Activated CD4-positive, CD25-positive, alpha-beta regulatory T cell treated with anti-CD3 and anti-CD28 coated beads, Interleukin-2, amount 50 U/mL, for 24 hours (primary cell): Measurements from ENCODE around the gene ZNF804B.

Experiments used
- ATAC-seq, 2 donors: fragments of 150-1000 bp; cut with Tn5 transposase; one replicate each; pipeline ENCODE4 v1.10.0; 2021; ENCODE audit warnings: mild to moderate bottlenecking in 1 of 2, moderate library complexity in 1 of 2

Gene ZNF804B

GRCh38 chr7:88759230-88760135 is at the start of gene ZNF804B:
ZNF804B (plus strand) TSS chr7:88759700; CDS start chr7:88759977, 277 bp downstream.
- peak in 1 of 2 donors; percentile 25 for ATAC-seq

- ATAC-seq, result no peak
Observed at GRCh38 chr7:88735920-88736319, 23.6 kb upstream of the ZNF804B start.

DNA sequence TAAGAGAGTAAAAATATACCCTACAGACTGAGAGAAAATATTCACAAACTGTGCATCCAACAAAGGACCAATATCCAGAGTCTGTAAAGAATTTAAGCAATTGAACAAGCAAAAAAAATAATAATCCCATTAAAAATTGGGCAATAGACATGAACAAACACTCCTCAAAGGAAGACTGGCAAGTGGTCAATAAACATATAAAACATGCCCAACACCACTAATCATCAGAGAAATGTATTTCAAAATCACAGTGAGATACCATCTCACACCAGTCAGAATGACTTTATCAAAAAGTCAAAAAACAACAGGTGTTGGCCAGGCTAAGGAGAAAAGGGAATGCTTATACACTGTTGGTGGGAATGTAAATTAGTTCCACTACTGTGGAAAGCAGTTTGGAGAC is 21.9 kb upstream of the ZNF804B start:
- ATAC-seq, result no peak

DNA sequence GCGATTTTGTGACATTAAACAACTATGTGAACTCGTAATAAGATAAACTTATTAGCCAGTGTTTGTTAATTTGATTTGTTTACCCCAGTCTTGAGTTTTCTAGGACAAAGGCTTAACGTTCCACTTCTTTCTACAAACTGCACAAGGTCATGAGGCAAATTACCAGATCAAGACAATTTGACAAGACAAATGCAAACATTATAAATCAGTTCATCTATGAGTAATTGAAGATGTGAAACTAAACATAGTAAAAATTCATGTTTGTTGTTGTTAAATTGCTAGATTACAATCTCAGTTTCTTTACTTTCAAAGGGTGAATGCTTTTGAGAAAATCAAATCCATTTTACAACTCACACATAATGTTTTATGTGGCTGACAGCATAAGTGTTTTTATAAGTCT is 13.4 kb upstream of the ZNF804B start:
- ATAC-seq, result no peak

DNA sequence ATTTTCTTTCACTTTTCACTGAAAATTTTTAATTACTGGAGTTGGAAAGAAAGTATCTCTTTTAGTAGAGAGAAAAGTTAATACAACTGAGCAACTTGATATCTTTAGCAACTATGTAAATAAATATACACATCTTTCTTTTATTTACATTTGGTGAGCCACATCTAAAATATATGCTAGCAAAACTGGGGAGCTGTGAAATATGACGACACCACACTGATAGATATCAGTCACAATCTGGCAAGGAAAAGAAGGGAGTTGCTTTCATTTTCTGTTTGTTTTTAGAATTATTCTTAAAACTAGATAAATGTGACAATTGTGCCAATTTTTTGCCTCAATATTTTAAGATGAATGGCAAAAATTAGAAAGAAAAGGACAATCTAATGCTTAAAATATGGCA is 2.7 kb upstream of the ZNF804B start:
- ATAC-seq, result no peak

DNA sequence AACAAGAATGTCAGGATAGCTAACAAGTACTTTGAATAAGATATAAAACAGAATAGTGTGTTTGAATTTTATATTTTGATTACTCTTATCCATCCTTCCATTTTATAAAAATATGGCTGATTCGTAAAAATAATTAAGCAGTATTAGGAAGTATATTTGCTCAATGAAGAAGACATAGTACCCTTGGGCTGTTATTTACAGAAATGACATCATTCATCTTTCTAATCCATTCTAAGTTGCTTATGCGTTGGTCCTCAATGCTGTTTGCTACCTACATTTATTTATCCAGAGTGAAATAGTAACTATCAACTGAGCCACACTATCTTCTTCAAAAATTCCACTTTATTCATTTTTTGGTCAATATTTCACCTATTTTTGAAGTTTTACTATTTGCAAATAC is 2.1 kb upstream of the ZNF804B start:
- ATAC-seq, result no peak

GRCh38 chr7:88758381-88759229 is 895 bp upstream of the ZNF804B start:
- ATAC-seq, result no peak

GRCh38 chr7:88760136-88760515 is 626 bp downstream of the ZNF804B start:
- ATAC-seq, result no peak

GRCh38 chr7:88761779-88762178 is 2.3 kb downstream of the ZNF804B start:
- ATAC-seq, result no peak

- no peak for ATAC-seq
Observed at GRCh38 chr7:88771417-88771816, 11.9 kb downstream of the ZNF804B start.

GRCh38 chr7:88772776-88773175 is 13.3 kb downstream of the ZNF804B start:
- ATAC-seq, result no peak

GRCh38 chr7:88775838-88776237 is 16.3 kb downstream of the ZNF804B start:
- no peak for ATAC-seq

DNA sequence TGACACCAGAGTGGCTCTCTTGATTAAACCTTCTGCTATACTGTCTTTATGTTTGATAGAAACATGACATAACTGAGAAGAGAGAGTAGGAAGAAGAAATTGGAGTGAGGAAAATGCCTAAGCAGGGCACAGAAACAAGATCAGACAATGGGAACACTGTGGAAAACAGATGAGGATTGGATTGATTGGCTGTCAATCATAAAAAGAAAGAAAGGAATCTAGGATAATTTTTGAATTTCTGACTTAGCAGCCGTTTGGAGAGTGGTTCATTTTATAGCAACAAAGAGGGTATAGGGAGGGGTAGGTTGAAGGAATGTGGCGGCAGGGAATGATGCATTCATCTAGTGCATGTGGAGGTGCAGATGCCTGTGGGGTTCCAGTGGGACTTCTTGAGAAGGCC is 28.3 kb downstream of the ZNF804B start:
- no peak for ATAC-seq

DNA sequence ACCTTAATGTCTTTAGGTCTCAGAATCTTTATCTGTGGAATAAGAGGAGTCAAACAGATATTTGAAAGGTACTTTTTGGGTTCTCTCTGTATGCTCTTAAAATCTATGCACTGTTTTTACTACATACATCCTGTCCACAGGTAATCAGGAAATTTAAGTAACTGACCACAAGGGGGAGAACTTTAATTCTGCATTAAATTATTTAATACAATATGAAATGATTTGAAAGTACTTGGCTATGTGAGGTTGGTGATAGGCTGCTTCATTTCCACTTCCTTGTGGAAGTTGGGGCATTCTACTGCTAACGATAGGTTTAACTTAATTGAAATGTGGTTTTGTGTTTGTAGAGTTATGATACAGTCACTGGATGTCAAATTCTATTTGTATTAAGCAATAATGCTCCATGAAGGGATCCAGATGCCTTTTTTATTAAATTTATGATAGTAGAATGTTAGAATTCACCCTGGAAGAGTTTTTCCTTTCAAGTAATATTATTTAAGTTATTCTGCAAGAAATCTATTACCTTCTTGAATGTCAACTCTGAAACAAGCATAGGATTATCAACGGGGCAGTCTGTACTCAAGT is 30.1 kb downstream of the ZNF804B start:
- ATAC-seq, result no peak

DNA sequence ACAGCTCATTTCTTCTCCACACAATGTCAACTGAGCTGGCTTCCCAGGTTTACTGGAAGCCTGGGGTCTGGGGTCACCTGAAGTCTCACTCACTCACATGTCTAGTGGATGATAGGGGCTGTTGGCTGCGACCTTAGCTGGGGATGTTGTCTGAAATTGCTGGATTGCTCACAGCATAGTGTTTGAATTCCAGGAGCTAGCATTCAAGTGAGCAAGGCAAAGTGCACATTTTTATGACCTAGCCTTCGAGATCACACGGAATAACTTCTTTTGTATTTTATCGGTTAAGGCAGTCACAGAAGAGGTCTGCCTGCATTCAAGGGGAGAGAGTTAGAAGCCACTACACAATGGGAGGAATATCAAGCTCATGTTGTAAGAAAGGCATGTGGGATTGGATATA is 32.4 kb downstream of the ZNF804B start:
- no peak for ATAC-seq

DNA sequence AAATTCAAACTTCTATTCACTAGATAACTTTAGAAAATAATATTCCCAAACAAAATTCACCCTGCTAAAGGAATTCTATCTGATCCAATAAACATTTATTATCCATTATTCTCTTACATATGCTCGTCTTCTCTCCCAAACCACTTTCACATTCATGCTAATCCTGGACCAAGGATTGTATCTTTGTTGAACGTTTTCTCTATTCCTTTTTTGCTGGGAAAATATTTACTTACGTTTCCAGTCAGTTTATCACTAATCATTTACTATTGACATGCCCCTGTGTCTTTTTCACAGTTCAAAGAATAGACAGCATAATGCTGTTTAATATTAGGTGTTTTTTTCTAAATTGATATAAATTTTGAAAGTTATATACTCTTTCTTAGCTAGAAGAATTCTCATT is 32.9 kb downstream of the ZNF804B start:
- no peak for ATAC-seq

DNA sequence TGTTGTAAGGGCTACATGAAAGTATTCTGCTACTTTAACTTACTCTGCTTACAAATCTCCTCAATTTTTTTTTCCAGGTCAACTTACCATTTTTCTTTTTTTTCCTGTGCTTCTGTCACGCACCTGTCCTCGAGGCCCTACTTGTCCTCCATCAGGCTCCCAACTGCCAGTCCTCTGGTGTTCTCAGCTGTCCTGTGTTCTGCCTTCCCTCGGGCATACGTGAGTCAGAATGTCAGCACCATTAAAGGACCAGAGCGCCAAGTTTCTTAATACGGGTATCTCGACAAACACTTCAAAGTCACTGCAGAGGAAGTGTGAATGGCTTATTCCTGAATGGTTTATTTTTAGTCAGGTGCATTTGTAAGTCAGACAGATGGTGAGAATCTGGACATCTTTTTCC is 36.1 kb downstream of the ZNF804B start, which contains the start of gene TEX47:
Gene TEX47, minus strand, starts transcription at position 185 of the 400 bp plus-strand sequence. CDS start 795 bp downstream, outside the sequence.
- no peak for ATAC-seq

GRCh38 chr7:88801046-88801445 is 41.5 kb downstream of the ZNF804B start:
- no peak for ATAC-seq

- no peak for ATAC-seq
Observed at GRCh38 chr7:88806280-88807037, 47.0 kb downstream of the ZNF804B start.

DNA sequence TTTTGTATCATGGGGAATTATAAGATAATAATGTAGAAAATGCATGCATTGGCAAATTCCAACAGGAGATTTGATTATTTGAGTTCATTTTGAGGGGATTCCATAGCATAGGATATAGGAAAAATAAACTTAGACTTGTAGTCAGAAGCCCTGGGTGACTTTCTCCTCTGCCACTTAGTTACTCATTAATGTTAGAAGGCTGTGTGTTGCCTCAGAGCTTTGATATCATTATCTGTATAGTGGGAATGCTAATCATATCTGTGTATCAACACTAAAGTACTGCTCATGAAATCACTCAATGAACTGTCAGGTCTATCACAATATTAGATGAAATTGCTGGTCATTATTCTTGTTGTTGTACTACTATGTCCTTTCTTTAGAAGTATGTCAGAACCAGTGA is 59.1 kb downstream of the ZNF804B start:
- no peak for ATAC-seq

DNA sequence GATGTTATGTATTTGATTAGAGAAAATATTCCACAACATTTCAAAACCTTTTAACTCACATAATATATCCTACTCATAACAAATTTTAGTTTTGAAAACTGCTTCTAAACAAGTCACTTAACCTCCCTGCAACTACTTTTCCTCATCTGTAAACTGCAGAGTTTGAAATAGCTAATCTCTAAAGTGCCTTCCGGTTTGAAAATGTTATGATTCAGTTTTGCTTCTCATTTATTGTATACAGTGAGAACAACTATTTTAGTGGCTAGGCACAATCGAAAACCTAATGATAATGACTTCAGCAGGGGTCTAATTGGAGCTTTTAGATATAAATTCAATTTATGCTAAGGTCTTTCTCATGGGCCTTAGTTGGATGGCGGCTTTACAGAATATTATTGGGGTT is 66.7 kb downstream of the ZNF804B start:
- no peak for ATAC-seq

- ATAC-seq, result no peak
Observed at GRCh38 chr7:88835147-88835728, 75.7 kb downstream of the ZNF804B start.
